Measurements from ENCODE around the gene TM2D3.

- TF ChIP-seq POLR2A (IDR thresholded peaks at IDR 0.05) (no peak), CTCF (IDR thresholded peaks at IDR 0.05) (no peak)
These were observed 5.5 kb downstream of the TM2D3 start for GRCh38 chr15:101646672-101647071.

Data from heart left ventricle (tissue), 13 donors.